Body of pancreas (tissue), 4 donors: ENCODE data around the gene INCENP. TPM values are rescaled to one million over a fixed set of nuclear protein-coding genes. Genes with fewer than 3 reads are reported as not detected.

Source experiments
- ATAC-seq: fragments of 150-250 bp; one replicate; pipeline ENCODE4 v1.9.1; 2016
- DNase-seq, 4 donors: peaks; one replicate each; pipeline ENCODE4 v3.0.0-alpha.2; 2019
- H3K27ac ChIP-seq, 4 donors: fragments of 200-600 bp; sonication (generic); 1 replicate in 3 of 4; 2 replicates in 1 of 4; pipeline versions ENCODE4 v1.5.1 to v1.6.1; 2016 to 2019; ENCODE audit warnings: mild to moderate bottlenecking in 1 of 4, mixed read lengths in 1 of 4, moderate library complexity in 1 of 4
- H3K27me3 ChIP-seq, 2 donors: fragments of 200-600 bp; sonication (generic); one replicate each; pipeline ENCODE4 v1.6.0; 2016; ENCODE audit warnings: mild to moderate bottlenecking in 1 of 2
- H3K36me3 ChIP-seq, 2 donors: fragments of 200-600 bp; sonication (generic); replicated peaks in 1 of 2; 2 replicates each; pipeline ENCODE4 v1.5.1; 2016; ENCODE audit warnings: low read depth in 2 of 2; ENCODE audit not compliant: insufficient read depth in 1 of 2
- H3K4me1 ChIP-seq: fragments of 200-600 bp; sonication (generic); one replicate; pipeline ENCODE4 v1.6.0; 2016
- H3K4me3 ChIP-seq, 2 donors: fragments of 200-600 bp; sonication (generic); 1 replicate in 1 of 2; 2 replicates in 1 of 2; pipeline ENCODE4 v1.5.1; 2016 to 2019
- H3K9me3 ChIP-seq, 3 donors: fragments of 200-600 bp; sonication (generic); 1 replicate in 2 of 3; 2 replicates in 1 of 3; pipeline ENCODE4 v1.5.1; 2016
- CTCF ChIP-seq, 7 experiments: fragments of 450-650 bp in 4 of 7; fragments of 200-600 bp in 3 of 7; sonication (generic) in 3 of 7; IDR thresholded peaks; one replicate each; pipeline ENCODE4 v1.5.1; 2016 to 2019; ENCODE audit warnings: antibody characterized with exemption in 7 of 7
- POLR2A ChIP-seq, 3 donors: fragments of 450-650 bp; IDR thresholded peaks; one replicate each; pipeline ENCODE4 v1.6.1; 2016; ENCODE audit warnings: antibody characterized with exemption in 3 of 3, mild to moderate bottlenecking in 2 of 3
- WGBS, 2 donors: methylation state at CpG; one replicate each; pipeline ENCODE4 v1.1.5; 2017; 5-methylcytosine and 5-hydroxymethylcytosine counted together
- intact Hi-C: fragments of 100-400 bp; cut with DNase I; formaldehyde crosslinking; loops from one replicate; pipeline ENCODE4 v1.15.1; 2023
- total RNA-seq, 2 donors: library from RNA; depleted of rRNA; stranded (reverse); fragments of >200 nt; gene quantifications; one replicate each; pipeline ENCODE4 v1.1.0, GENCODE V29; 2016

The INCENP gene
- total RNA-seq, 2 donors from 2014 or later = 5.4 to 7.9 TPM

- intact Hi-C loops = no loop called here
- H3K27me3 ChIP-seq = no peaks in the 10 kb centered on the region
- H3K4me1 ChIP-seq = no peaks in the 10 kb centered on the region
- no peak overlapping the region for H3K4me3 ChIP-seq
- 83 to 91% methylated on average over 33 to 36 of the region's 36 CpGs for WGBS, 2 donors
- no peaks in the 10 kb centered on the region for H3K9me3 ChIP-seq
- DNase-seq (peak in 2 of 4 donors; percentile 3 to 47), ATAC-seq (no peak)
- peaks cover 0 to 16% of the 10 kb centered on the region in 2 donors for H3K36me3 ChIP-seq
- peak overlapping the region in 1 of 4 donors; percentile 34 for H3K27ac ChIP-seq
- TF ChIP-seq POLR2A (IDR thresholded peaks at IDR 0.05) (no peak), CTCF (IDR thresholded peaks at IDR 0.05) (no peak)
Observed at GRCh38 chr11:62146476-62147200, 22.8 kb downstream of the INCENP start.

DNA sequence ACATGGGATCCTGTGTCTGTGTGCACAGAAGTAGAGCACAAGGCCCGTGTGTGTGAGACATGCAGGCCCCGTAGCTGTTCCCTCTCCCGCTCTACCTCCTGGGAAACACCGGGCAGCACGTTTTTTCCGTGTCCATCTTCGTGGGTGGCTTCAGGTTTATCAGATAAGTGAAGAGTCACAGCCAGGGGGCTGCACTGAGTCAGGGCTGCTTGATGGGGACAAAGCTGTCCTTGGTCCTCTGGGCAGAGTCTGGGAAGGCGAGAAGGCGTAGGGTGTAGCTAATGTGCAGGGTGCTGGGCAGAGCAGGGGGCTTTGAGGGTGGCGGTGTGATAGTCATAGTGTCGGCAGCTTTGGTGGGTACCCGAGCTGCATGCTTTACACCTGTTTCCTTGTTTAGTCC is 23.7 kb downstream of the INCENP start:
- intact Hi-C loops = no loop called here
- ATAC-seq (no peak), DNase-seq (no peak)
- Histone ChIP-seq H3K36me3 (peaks cover 0 to 18% of the 10 kb centered on the region in 2 donors), H3K9me3 (no peaks in the 10 kb centered on the region), H3K27ac (no peak overlapping the region), H3K4me3 (no peak overlapping the region), H3K4me1 (no peaks in the 10 kb centered on the region), H3K27me3 (no peaks in the 10 kb centered on the region)
- TF ChIP-seq CTCF (IDR thresholded peaks at IDR 0.05) (no peak), POLR2A (IDR thresholded peaks at IDR 0.05) (no peak)
- 87 to 92% methylated on average over 11 to 12 of the region's 12 CpGs for WGBS, 2 donors

DNA sequence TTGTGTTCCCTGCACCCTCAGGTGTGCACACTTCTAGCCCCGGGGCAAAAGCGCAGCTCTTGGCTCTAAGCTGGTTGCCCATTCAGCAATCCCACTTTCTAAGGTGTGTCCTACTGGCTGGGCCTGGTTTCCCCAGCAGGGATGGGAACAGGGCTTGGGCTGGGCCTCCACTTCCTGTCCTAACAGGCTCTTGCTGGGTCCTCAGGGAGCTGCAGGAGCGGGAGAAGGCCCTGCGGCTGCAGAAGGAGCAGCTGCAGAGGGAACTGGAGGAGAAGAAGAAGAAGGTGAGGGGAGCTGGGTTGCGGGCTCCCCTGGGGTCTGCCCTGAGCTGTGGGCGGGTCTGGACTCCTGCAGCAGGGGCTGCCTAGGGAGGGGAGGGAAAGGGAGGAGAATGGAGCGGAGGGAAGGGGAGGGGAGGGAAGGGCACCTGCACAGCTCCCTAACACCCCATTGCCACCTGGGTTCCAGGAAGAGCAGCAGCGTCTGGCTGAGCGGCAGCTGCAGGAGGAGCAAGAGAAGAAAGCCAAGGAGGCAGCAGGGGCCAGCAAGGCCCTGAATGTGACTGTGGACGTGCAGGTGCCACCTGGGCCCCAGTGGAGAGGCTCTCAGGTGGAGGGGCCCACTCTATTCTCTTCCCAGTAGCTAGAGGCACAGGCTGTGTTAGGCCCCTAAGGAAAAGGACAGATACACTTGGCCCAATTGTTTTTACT is 24.6 kb downstream of the INCENP start:
- 88 to 93% methylated on average over 10 of the region's 10 CpGs for WGBS, 2 donors
- no peaks in the 10 kb centered on the region for H3K9me3 ChIP-seq
- no peak for DNase-seq

GRCh38 chr11:62149986-62150886 is 26.4 kb downstream of the INCENP start:
- peaks cover 0 to 18% of the 10 kb centered on the region in 2 donors for H3K36me3 ChIP-seq
- intact Hi-C loops = no loop called here
- no peak overlapping the region for H3K27ac ChIP-seq
- H3K4me1 ChIP-seq = no peaks in the 10 kb centered on the region
- DNase-seq = no peak
- no peak for ATAC-seq
- no peaks in the 10 kb centered on the region for H3K9me3 ChIP-seq
- TF ChIP-seq CTCF (IDR thresholded peaks at IDR 0.05) = no peak
- no peak for TF ChIP-seq POLR2A (IDR thresholded peaks at IDR 0.05)
- no peaks in the 10 kb centered on the region for H3K27me3 ChIP-seq
- 90 to 92% methylated on average over 9 to 17 of the region's 17 CpGs for WGBS, 2 donors
- H3K4me3 ChIP-seq = no peak overlapping the region

More for the DNA sequence above, 24.6 kb downstream of the INCENP start:
- H3K4me1 ChIP-seq = no peaks in the 10 kb centered on the region
- no peak overlapping the region for H3K27ac ChIP-seq
- peaks cover 0 to 18% of the 10 kb centered on the region in 2 donors for H3K36me3 ChIP-seq
- H3K27me3 ChIP-seq = no peaks in the 10 kb centered on the region
- ATAC-seq = no peak
- TF ChIP-seq POLR2A (IDR thresholded peaks at IDR 0.05) (no peak), CTCF (IDR thresholded peaks at IDR 0.05) (no peak)
- intact Hi-C loops = no loop called here
- no peak overlapping the region for H3K4me3 ChIP-seq
